H1 (cell line): ENCODE data around the gene SNRPA1. TPM values are rescaled to one million over a fixed set of nuclear protein-coding genes. Genes with fewer than 3 reads are reported as not detected.

ENCODE experiments used
- BACH1 ChIP-seq: IDR thresholded peaks from 2 replicates; pipeline ENCODE4 v1.6.1; 2012; ENCODE audit warnings: low read length, improper control_type of control experiment
- SP4 ChIP-seq: IDR thresholded peaks from 2 replicates; pipeline ENCODE4 v1.6.1; 2012; ENCODE audit warnings: low read length, inconsistent platforms
- polyA plus RNA-seq, 7 experiments: library from polyadenylated mRNA; depleted of rRNA in 3 of 7; stranded (reverse) in 5 of 7; unstranded in 2 of 7; fragments of >200 nt in 5 of 7; fragments of 200-250 nt in 2 of 7; gene quantifications; 1 replicate in 5 of 7; 2 replicates in 1 of 7; 4 replicates in 1 of 7; pipeline versions ENCODE4 v1.2.1 to v1.2.3, GENCODE V29; 2011 to 2013; ENCODE audit warnings: missing spikeins in 2 of 7, mixed read lengths in 2 of 7
- total RNA-seq: library from RNA; stranded (reverse); fragmentation: NEBNext Ultra II Directional; extraction: Animal tissue kit (Norgen Biotek cat#: 25700); gene quantifications from 2 replicates; pipeline ENCODE4 v1.2.1, GENCODE V29; 2021

SNRPA1 gene
- total and polyA plus RNA-seq, 2 of the 8 experiments (the other 6 are each of a cell fraction or from before 2014, with no cell fraction given), result 140 to 221 TPM

DNA sequence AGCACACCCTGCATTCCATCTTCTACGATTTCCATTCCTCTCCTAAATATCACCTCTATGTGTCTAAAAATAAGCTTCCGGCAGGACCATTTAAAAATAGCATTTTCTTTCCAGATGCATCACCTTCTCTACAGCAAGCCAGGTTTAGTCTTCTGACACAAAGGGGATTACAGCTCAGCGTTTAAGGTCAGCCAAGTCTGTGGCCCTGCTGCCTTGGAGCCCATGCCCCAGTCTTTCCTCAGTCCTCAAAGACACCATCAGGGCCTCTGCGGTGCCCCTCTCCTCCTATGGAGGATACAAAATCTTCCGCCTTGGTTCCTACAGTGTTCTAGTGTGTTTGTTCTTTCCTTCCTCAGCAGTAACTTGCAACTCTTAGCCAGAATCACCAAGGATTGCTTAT lies 21.5 kb downstream of the SNRPA1 start (continued):
- TF ChIP-seq BACH1, result no peak
- TF ChIP-seq SP4, result no peak
- TF ChIP-seq, all 59 proteins: peak for 0
